Medulla oblongata (tissue), 1 donor: ENCODE data around the gene ADGRB3.
"Not testable (repeated sequence)": the region's sequence is repeated elsewhere in the genome, so short reads cannot be mapped to it uniquely, and the experiment has no call there.

Experiments
- DNase-seq: peaks from one replicate; pipeline ENCODE4 v3.0.0-alpha.2; 2015; ENCODE audit errors: extremely low spot score

ADGRB3 gene

GRCh38 chr6:68738039-68738438 is 103.0 kb downstream of the ADGRB3 start:
- no peak for DNase-seq

- no peak for DNase-seq
Observed at GRCh38 chr6:68740828-68741500, 105.9 kb downstream of the ADGRB3 start.

GRCh38 chr6:68741501-68742386 is 106.7 kb downstream of the ADGRB3 start:
- DNase-seq, result no peak

DNA sequence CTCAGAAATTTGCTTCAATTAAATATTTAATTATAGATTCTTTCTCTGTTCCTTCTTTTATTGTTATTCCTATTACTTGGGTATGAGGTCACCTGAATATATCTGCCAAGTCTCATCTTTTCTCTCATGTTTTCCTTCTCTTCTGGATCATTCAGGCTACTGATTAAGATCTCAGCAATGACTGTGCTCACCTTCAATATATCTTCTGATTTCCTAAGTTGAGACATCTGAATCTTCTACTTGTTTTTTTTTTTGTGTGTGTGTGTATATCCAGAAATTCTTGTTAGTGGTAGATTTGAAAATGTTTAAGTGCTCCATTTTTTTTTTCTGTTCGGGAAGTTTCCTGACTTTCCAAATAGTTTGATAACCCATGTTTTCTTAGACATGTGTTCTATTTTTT is 108.0 kb downstream of the ADGRB3 start:
- no peak for DNase-seq

- not testable (repeated sequence) for DNase-seq
Observed at GRCh38 chr6:68744376-68744775, 109.3 kb downstream of the ADGRB3 start.

DNA sequence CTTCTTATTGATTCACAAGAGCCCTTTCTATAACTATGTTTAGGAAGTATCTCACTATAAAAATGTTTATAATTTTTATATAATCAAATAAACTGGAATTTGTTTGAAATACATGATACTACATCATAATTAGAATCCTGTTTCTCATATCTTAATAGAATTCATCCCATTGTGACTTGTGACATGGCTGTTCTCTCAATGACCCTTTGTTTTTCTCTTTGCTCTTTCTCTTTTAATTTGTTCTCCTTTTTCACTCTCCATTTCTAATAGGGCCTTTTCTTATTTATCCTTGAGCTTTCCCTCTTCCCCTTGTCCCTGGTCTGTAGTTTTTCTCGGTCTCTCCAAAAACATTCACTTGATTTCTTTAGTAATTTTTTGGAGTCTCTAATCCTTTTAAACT is 111.3 kb downstream of the ADGRB3 start:
- DNase-seq, result no peak

DNA sequence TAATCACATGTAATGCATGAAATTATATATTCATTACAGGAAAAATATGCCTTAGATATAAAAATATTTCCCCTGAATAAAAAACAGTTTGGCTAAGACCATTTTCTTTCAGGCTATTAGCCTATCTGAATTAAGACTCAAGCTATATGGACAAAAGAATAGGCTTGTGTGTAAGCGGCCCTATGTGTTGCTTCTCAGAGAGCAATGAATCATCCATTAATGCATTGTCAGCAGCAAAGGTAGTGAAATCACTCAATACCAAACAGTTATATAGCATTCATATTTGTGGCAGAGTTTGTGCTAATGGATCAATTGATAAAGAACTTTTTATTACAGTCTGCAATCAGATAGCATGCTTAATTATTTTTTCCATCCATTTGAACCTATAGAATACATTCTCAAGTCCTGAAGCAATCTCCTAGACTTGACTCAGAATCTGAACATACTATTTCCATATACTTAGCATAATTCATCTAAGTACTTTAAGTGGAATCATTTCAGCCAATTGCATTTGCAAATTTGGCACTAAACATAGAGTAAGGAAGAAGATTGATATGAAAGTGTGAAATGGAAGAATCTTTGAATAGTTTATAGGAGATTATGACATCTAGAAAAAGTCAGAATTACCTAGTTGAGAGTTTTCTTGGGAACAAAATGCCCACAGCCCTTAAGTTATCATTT is 112.2 kb downstream of the ADGRB3 start:
- DNase-seq, result no peak

GRCh38 chr6:68747832-68748231 is 112.8 kb downstream of the ADGRB3 start:
- not testable (repeated sequence) for DNase-seq

- no peak for DNase-seq
Observed at GRCh38 chr6:68754681-68755213, 119.7 kb downstream of the ADGRB3 start.

- no peak for DNase-seq
Observed at GRCh38 chr6:68756454-68757375, 121.6 kb downstream of the ADGRB3 start.

DNA sequence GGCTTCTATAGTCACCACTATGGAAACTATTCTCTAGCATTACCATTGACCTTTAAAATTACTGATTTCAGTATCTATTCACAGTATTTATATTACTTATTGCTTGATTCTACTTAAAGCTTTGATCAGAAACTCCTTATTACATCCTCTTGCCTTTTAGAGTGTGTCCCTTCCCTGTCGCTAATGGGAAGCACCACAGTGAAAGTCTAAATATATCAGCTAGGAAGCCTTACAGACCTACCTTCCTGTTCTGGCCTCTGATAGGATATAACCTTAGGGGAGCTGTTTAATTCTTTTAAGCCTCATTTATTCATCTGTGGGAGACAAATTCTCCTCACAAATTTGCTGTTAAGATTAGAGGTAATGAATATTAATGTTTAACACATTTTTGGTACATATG is 122.7 kb downstream of the ADGRB3 start:
- DNase-seq, result no peak

GRCh38 chr6:68758559-68758958 is 123.5 kb downstream of the ADGRB3 start:
- no peak for DNase-seq

- no peak for DNase-seq
Observed at GRCh38 chr6:68760485-68760884, 125.4 kb downstream of the ADGRB3 start.

GRCh38 chr6:68760941-68761676 is 126.0 kb downstream of the ADGRB3 start:
- peak; percentile 74 for DNase-seq

GRCh38 chr6:68761985-68762384 is 126.9 kb downstream of the ADGRB3 start:
- DNase-seq, result no peak

DNA sequence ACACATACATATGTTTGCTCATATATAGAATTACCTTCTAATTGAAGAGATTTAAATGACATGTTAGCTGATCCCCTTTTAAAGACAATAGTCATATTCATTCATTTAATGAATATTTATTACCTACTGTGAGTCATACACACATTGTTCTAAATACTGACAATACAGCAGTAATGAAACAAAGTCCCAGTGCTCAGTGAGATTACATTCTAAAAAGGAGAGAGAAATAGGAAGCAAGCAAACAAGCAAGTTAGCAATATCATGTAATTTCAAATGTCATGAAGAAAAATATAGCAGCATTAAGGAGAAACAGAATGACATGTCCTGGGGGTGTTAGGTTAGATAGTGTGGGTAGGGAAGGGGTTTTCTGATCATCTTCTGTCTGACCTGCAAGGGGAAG is 136.3 kb downstream of the ADGRB3 start:
- peak; percentile 53 for DNase-seq

GRCh38 chr6:68774843-68775242 is 139.8 kb downstream of the ADGRB3 start:
- DNase-seq, result no peak

DNA sequence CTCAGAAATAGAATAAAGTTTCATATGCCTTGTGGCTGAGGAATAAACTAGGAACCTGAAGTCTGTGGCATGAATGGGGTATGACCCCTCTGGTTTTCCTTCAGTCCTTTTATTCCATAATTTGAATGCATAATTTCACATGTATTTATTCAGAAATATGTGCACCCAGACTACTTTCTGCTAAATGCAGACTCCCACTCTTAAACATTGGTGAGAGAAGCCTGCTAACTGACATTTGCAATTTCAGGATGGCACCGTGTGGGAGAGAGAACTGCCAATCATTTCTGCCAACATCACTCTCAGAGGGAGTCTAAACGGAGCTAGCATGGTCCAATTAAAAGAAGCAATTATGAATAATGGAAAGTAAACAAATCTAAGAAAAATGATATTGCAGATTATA is 141.3 kb downstream of the ADGRB3 start:
- DNase-seq, result peak; percentile 30

GRCh38 chr6:68777956-68778355 is 142.9 kb downstream of the ADGRB3 start:
- DNase-seq, result peak; percentile 75

DNA sequence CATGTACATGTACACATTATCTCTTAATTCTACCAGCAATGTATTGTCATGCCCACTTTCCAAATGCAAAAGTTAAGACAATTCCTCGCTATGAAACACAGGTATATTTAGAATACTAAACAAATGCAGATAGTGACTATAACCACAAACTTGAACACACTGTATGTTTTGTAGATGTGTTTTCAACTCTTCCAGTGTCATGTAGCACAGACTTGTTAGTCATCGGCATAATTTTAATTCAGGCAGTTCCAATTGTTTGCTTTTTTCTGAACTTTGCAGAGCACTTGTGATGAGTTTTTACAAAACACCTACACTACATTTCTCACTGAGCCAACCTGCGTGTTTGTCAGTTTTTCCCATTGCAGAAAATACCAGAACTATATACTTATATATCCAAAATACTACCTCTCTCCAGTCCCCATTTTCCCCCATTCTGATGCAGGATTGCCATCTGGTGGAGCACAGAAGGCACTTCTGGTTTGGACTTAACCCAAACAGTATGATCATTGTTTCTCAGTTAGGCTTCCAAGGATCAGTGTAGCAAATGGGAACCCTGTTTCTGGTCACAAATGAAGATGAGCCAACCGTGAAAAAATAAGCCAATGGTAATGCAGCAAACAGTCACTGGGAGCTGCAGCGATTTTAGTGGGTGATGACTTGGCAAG is 143.4 kb downstream of the ADGRB3 start:
- peak; percentile 96 for DNase-seq
